CD14-positive monocyte (primary cell): ENCODE measurements around the gene MAP3K10. TPM values are rescaled to one million over a fixed set of nuclear protein-coding genes. Genes with fewer than 3 reads are reported as not detected.
A peak's percentile ranks its signal among the peaks of the same experiment; 100 is the strongest.

ENCODE experiments used
- DNase-seq, 3 donors: peaks; one replicate each; pipeline ENCODE4 v3.0.0-alpha.2; 2011 to 2022
- H2AFZ ChIP-seq: 2 replicates; pipeline ENCODE4 v1.6.0; 2012; ENCODE audit warnings: mild to moderate bottlenecking, low read depth, low read length, inconsistent platforms; ENCODE audit not compliant: insufficient read depth, poor library complexity, severe bottlenecking
- H3K27ac ChIP-seq, 2 donors: 1 replicate in 1 of 2; 2 replicates in 1 of 2; pipeline ENCODE4 v1.5.1; 2012 to 2013; ENCODE audit warnings: low read length in 2 of 2, control low read depth in 1 of 2, inconsistent platforms in 1 of 2, low read depth in 1 of 2, mild to moderate bottlenecking in 1 of 2
- H3K27me3 ChIP-seq, 2 donors: one replicate each; pipeline versions ENCODE4 v1.6.0 to v1.6.1; 2011 to 2013; ENCODE audit warnings: low read length in 2 of 2; ENCODE audit not compliant: control insufficient read depth in 2 of 2, insufficient read depth in 2 of 2
- H3K36me3 ChIP-seq, 2 donors: replicated peaks in 1 of 2; 1 replicate in 1 of 2; 2 replicates in 1 of 2; pipeline versions ENCODE4 v1.5.1 to v1.6.1; 2012 to 2013; ENCODE audit warnings: low read length in 2 of 2, control low read depth in 1 of 2, inconsistent platforms in 1 of 2, mild to moderate bottlenecking in 1 of 2; ENCODE audit not compliant: insufficient read depth in 2 of 2, control insufficient read depth in 1 of 2
- H3K4me1 ChIP-seq, 2 donors: 1 replicate in 1 of 2; 2 replicates in 1 of 2; pipeline versions ENCODE4 v1.5.1 to v1.6.1; 2012 to 2013; ENCODE audit warnings: low read length in 2 of 2, control low read depth in 1 of 2, inconsistent platforms in 1 of 2, mild to moderate bottlenecking in 1 of 2, moderate library complexity in 1 of 2; ENCODE audit not compliant: insufficient read depth in 2 of 2, control insufficient read depth in 1 of 2
- H3K4me2 ChIP-seq: replicated peaks from 2 replicates; pipeline ENCODE3; 2012; ENCODE audit warnings: low read length, moderate library complexity, mild to moderate bottlenecking; ENCODE audit not compliant: poor library complexity, severe bottlenecking; ENCODE audit errors: extremely low read depth
- H3K4me3 ChIP-seq, 3 experiments: fragments of 200-600 bp in 1 of 3; sonication (generic) in 1 of 3; replicated peaks in 1 of 3; 1 replicate in 2 of 3; 2 replicates in 1 of 3; pipeline ENCODE4 v1.5.1; 2011 to 2013; ENCODE audit warnings: low read length in 3 of 3, mild to moderate bottlenecking in 3 of 3, control low read depth in 2 of 3, low read depth in 2 of 3, inconsistent platforms in 1 of 3, moderate library complexity in 1 of 3
- H3K79me2 ChIP-seq: 2 replicates; pipeline ENCODE4 v1.6.0; 2012; ENCODE audit warnings: mild to moderate bottlenecking, control low read depth, inconsistent platforms, low read length, moderate library complexity; ENCODE audit not compliant: insufficient read depth
- H3K9ac ChIP-seq: 2 replicates; pipeline ENCODE4 v1.6.0; 2017; ENCODE audit warnings: low read length, mild to moderate bottlenecking; ENCODE audit not compliant: insufficient read depth, poor library complexity, severe bottlenecking
- H3K9me3 ChIP-seq, 2 donors: replicated peaks in 1 of 2; 1 replicate in 1 of 2; 2 replicates in 1 of 2; pipeline versions ENCODE4 v1.5.1 to v1.6.1; 2012 to 2013; ENCODE audit warnings: low read length in 2 of 2, control low read depth in 1 of 2; ENCODE audit not compliant: control insufficient read depth in 1 of 2, insufficient read depth in 1 of 2
- H4K20me1 ChIP-seq: 2 replicates; pipeline ENCODE4 v1.6.0; 2012; ENCODE audit warnings: mild to moderate bottlenecking, low read length, control low read depth, moderate library complexity; ENCODE audit not compliant: insufficient read depth
- H3K27ac Mint-ChIP-seq, 7 donors: one replicate each; pipeline ENCODE4 v1.8.0; 2020; ENCODE audit warnings: mild to moderate bottlenecking in 7 of 7, mixed read lengths in 7 of 7, moderate library complexity in 6 of 7, inconsistent platforms in 2 of 7
- H3K27me3 Mint-ChIP-seq, 3 donors: one replicate each; pipeline ENCODE4 v1.8.0; 2021 to 2022; ENCODE audit warnings: low read depth in 3 of 3, mild to moderate bottlenecking in 3 of 3, mixed read lengths in 3 of 3, moderate library complexity in 3 of 3, inconsistent platforms in 1 of 3
- H3K36me3 Mint-ChIP-seq, 2 donors: one replicate each; pipeline ENCODE4 v1.8.0; 2020; ENCODE audit warnings: mixed read lengths in 2 of 2, inconsistent platforms in 1 of 2, mild to moderate bottlenecking in 1 of 2
- H3K4me1 Mint-ChIP-seq: one replicate; pipeline ENCODE4 v1.8.0; 2020; ENCODE audit warnings: mild to moderate bottlenecking, mixed read lengths
- H3K4me3 Mint-ChIP-seq, 2 donors: one replicate each; pipeline ENCODE4 v1.8.0; 2020; ENCODE audit warnings: mild to moderate bottlenecking in 2 of 2, mixed read lengths in 2 of 2, moderate library complexity in 1 of 2
- H3K9me3 Mint-ChIP-seq, 7 donors: one replicate each; pipeline ENCODE4 v1.8.0; 2020 to 2022; ENCODE audit warnings: mixed read lengths in 7 of 7, mild to moderate bottlenecking in 6 of 7, moderate library complexity in 6 of 7, inconsistent platforms in 2 of 7
- WGBS: methylation state at CpG from one replicate; pipeline ENCODE4 v1.1.5; 2013; ENCODE audit warnings: missing lambda C conversion rate; ENCODE audit not compliant: insufficient coverage; 5-methylcytosine and 5-hydroxymethylcytosine counted together
- intact Hi-C, 2 donors: fragments of 100-400 bp; cut with micrococcal nuclease; formaldehyde crosslinking; loops; one replicate each; pipeline versions ENCODE4 v1.15.0 to v1.15.1; 2023
- polyA plus RNA-seq, 3 donors: library from polyadenylated mRNA; depleted of rRNA in 1 of 3; unstranded in 2 of 3; stranded (reverse) in 1 of 3; fragments of 300-500 nt in 2 of 3; fragments of >200 nt in 1 of 3; fragmentation: Illumina TruSeq in 2 of 3; gene quantifications; 1 replicate in 2 of 3; 2 replicates in 1 of 3; pipeline ENCODE4 v1.2.3, GENCODE V29; 2012 to 2021
- TF ChIP-seq, protein P1 (sequence below): fragments of 200-600 bp; IDR thresholded peaks from one replicate; pipeline ENCODE4 v1.8.0; 2022; ENCODE audit warnings: antibody characterized with exemption, mild to moderate bottlenecking

Gene MAP3K10
- polyA plus RNA-seq, 3 donors: 0.05 to 9.1 TPM; not detected in 1

DNA sequence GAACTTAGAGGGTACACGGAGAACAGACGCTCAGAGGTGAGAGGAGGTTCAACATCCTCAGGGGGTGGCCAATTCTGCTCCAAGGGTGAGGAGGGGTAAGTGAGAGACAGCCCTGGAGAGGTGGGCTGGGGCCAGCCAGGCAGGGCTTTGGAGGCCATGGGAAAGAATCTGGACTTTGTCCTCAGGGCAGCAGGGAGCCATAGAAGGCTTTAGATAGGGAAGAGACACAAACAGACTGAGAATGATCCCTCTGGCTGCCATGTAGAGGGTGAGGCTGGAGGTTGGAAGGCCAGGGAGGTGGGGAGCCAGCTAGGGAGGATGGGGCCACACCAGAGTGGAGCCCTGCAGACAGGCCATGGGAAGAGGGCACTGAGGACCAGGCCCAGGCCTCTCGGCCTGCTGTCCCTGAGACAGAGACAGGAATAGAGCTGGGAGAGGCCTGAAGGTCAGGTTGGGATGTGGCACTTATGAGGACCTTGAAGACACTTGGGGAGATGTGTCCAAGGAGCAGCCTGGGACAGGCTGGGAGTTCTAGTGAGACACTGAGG lies 64.5 kb downstream of the MAP3K10 start:
- H4K20me1 ChIP-seq: peaks cover 61% of the 10 kb centered on the region
- peaks cover 1% of the 10 kb centered on the region for H3K4me1 Mint-ChIP-seq

DNA sequence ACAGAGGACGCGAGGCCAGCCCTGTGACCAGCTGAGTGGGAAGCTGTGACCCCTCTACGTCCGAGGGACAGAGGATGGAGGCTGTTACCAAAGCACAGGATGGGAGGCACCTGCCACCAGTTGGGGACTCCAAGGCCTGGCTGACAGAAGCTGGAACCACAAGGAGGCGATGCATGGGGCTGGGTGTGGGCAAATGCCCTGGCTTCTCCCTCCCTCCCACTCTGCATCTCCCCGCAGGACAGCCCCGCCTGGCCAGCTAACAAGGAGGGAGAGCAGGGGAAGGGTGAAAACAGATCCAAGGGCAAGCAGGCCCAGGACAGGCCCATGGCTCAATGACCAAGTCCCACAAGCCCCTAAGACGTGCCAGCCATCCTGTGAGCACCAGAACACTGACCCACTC lies 65.3 kb downstream of the MAP3K10 start:
- 98% methylated on average over 4 of the region's 8 CpGs for WGBS
- Histone ChIP-seq H3K79me2 (peaks cover 47% of the 10 kb centered on the region), H3K9ac (no peak overlapping the region), H3K36me3 (peaks cover 52 to 63% of the 10 kb centered on the region in 2 donors), H3K4me2 (no peak overlapping the region), H2AFZ (no peak overlapping the region), H4K20me1 (peaks cover 68% of the 10 kb centered on the region), H3K27me3 (no peaks in the 10 kb centered on the region), H3K4me1 (peaks cover 6 to 8% of the 10 kb centered on the region in 2 donors), H3K27ac (no peak overlapping the region), H3K4me3 (no peak overlapping the region), H3K9me3 (no peaks in the 10 kb centered on the region)
- peaks cover 56 to 60% of the 10 kb centered on the region in 2 donors for H3K36me3 Mint-ChIP-seq
- H3K27me3 Mint-ChIP-seq: peaks cover 0 to 4% (median 0%) of the 10 kb centered on the region in 3 donors
- H3K27ac Mint-ChIP-seq: no peak overlapping the region
- peaks cover 10% of the 10 kb centered on the region for H3K4me1 Mint-ChIP-seq
- no peak for DNase-seq
- TF ChIP-seq, protein P1, sequence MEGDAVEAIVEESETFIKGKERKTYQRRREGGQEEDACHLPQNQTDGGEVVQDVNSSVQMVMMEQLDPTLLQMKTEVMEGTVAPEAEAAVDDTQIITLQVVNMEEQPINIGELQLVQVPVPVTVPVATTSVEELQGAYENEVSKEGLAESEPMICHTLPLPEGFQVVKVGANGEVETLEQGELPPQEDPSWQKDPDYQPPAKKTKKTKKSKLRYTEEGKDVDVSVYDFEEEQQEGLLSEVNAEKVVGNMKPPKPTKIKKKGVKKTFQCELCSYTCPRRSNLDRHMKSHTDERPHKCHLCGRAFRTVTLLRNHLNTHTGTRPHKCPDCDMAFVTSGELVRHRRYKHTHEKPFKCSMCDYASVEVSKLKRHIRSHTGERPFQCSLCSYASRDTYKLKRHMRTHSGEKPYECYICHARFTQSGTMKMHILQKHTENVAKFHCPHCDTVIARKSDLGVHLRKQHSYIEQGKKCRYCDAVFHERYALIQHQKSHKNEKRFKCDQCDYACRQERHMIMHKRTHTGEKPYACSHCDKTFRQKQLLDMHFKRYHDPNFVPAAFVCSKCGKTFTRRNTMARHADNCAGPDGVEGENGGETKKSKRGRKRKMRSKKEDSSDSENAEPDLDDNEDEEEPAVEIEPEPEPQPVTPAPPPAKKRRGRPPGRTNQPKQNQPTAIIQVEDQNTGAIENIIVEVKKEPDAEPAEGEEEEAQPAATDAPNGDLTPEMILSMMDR: no peak
- intact Hi-C loops: no loop called here
- no peaks in the 10 kb centered on the region for H3K9me3 Mint-ChIP-seq
- H3K4me3 Mint-ChIP-seq: no peak overlapping the region

More for the DNA sequence above, 64.5 kb downstream of the MAP3K10 start:
- no peaks in the 10 kb centered on the region for H3K9me3 ChIP-seq
- WGBS: 73% methylated on average over 3 of the region's 3 CpGs
- TF ChIP-seq, protein P1: no peak
- peak overlapping the region in 2 of 7 donors; percentile 25 to 43 for H3K27ac Mint-ChIP-seq
- H3K4me3 ChIP-seq: no peak overlapping the region
- no peak overlapping the region for H3K4me2 ChIP-seq
- H2AFZ ChIP-seq: no peak overlapping the region
- H3K27me3 Mint-ChIP-seq: peaks cover 0 to 4% (median 0%) of the 10 kb centered on the region in 3 donors
- H3K9me3 Mint-ChIP-seq: no peaks in the 10 kb centered on the region
- intact Hi-C loops: no loop called here
- H3K27me3 ChIP-seq: no peaks in the 10 kb centered on the region
- no peak for DNase-seq
- H3K4me1 ChIP-seq: no peaks in the 10 kb centered on the region
- no peak overlapping the region for H3K27ac ChIP-seq
- H3K36me3 ChIP-seq: peaks cover 57 to 68% of the 10 kb centered on the region in 2 donors
- H3K9ac ChIP-seq: no peak overlapping the region
- H3K79me2 ChIP-seq: peaks cover 46% of the 10 kb centered on the region
- peaks cover 59 to 67% of the 10 kb centered on the region in 2 donors for H3K36me3 Mint-ChIP-seq
- H3K4me3 Mint-ChIP-seq: no peak overlapping the region
